Lung (tissue), 12 donors: ENCODE results near the gene SLC17A7. TPM values are rescaled to one million over a fixed set of nuclear protein-coding genes. Genes with fewer than 3 reads are reported as not detected.

Experiments
- ATAC-seq: fragments of 200-7000 bp; cut with Tn5 transposase; one replicate; pipeline ENCODE4 v1.9.1; 2020; ENCODE audit warnings: moderate number of reproducible peaks; ENCODE audit not compliant: insufficient read depth, low FRiP score
- DNase-seq, 3 donors: peaks; one replicate each; pipeline ENCODE4 v3.0.0-alpha.2; 2013 to 2017
- H3K27ac ChIP-seq, 2 donors: one replicate each; pipeline ENCODE4 v1.5.1; 2013; ENCODE audit warnings: mild to moderate bottlenecking in 2 of 2, moderate library complexity in 2 of 2, control low read depth in 1 of 2, inconsistent platforms in 1 of 2, low read depth in 1 of 2, low read length in 1 of 2
- H3K27me3 ChIP-seq, 3 donors: one replicate each; pipeline ENCODE4 v1.5.1; 2013; ENCODE audit warnings: low read length in 2 of 3; ENCODE audit not compliant: control insufficient read depth in 3 of 3, insufficient read depth in 3 of 3
- H3K36me3 ChIP-seq, 4 donors: one replicate each; pipeline ENCODE4 v1.5.1; 2013; ENCODE audit warnings: low read length in 4 of 4, mild to moderate bottlenecking in 1 of 4, moderate library complexity in 1 of 4; ENCODE audit not compliant: control insufficient read depth in 4 of 4, insufficient read depth in 4 of 4
- H3K4me1 ChIP-seq, 5 donors: one replicate each; pipeline ENCODE4 v1.5.1; 2013; ENCODE audit warnings: low read length in 5 of 5, mild to moderate bottlenecking in 2 of 5, moderate library complexity in 1 of 5; ENCODE audit not compliant: control insufficient read depth in 5 of 5, insufficient read depth in 5 of 5
- H3K4me3 ChIP-seq: one replicate; pipeline ENCODE4 v1.5.1; 2013; ENCODE audit warnings: mild to moderate bottlenecking, control low read depth, moderate library complexity
- H3K9ac ChIP-seq, 2 donors: one replicate each; pipeline ENCODE4 v1.5.1; 2013; ENCODE audit warnings: low read length in 2 of 2, control low read depth in 1 of 2; ENCODE audit not compliant: insufficient read depth in 1 of 2
- H3K9me3 ChIP-seq, 4 donors: one replicate each; pipeline ENCODE4 v1.5.1; 2013; ENCODE audit warnings: low read length in 3 of 4, mild to moderate bottlenecking in 1 of 4, moderate library complexity in 1 of 4; ENCODE audit not compliant: control insufficient read depth in 4 of 4, insufficient read depth in 3 of 4
- WGBS, 2 donors: extraction: QIAGEN DNeasy Blood & Tissue Kit; methylation state at CpG; one replicate each; pipeline ENCODE4 v1.1.7; 2013; 5-methylcytosine and 5-hydroxymethylcytosine counted together
- polyA plus RNA-seq, 2 donors: library from polyadenylated mRNA; stranded (reverse); fragments of 200-250 nt; gene quantifications; one replicate each; pipeline ENCODE4 v1.2.1, GENCODE V29; 2013
- total RNA-seq, 2 donors: library from RNA; depleted of rRNA in 1 of 2; stranded (reverse); fragments of >200 nt in 1 of 2; gene quantifications; one replicate each; pipeline ENCODE4 v1.2.1, GENCODE V29; 2014 to 2021
- TF ChIP-seq, protein P1 (sequence below): IDR thresholded peaks from 2 replicates; pipeline ENCODE4 v1.5.1; 2012; ENCODE audit warnings: mild to moderate bottlenecking; ENCODE audit errors: control extremely low read depth, extremely low read depth
- donor health status: control.
- donor health status: control.
- donor health status: Bipolar disorder and iron deficiency.
- donor health status: healthy.
- donor health status: DM: yes; HTN: yes; CAD: no.

SLC17A7 gene
- total and polyA plus RNA-seq, 4 donors, result 0.10 to 0.51 (median 0.30) TPM

DNA sequence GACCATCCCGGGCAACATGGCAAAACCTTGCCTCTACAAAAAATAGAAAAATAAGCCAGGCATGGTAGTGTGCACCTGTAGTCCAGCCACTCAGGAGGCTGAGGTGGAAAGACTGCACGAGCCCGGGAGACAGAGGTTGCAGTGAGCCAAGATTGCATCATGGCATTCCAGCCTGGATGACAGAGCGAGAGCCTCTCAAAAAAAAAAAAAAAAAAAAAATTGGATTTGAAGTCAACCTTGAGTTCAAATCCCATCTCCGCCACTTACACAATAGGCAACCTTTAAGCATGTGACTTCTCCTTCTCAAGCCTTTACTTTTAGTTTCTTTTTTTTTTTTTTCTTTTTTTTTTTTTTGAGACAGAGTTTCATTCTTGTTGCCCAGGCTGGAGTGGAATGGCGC, 41.3 kb downstream of the SLC17A7 start:
- Histone ChIP-seq H3K27me3 (no peaks in the 10 kb centered on the region), H3K9me3 (no peaks in the 10 kb centered on the region), H3K4me1 (no peaks in the 10 kb centered on the region), H3K4me3 (no peak overlapping the region), H3K27ac (no peak overlapping the region), H3K9ac (no peak overlapping the region), H3K36me3 (no peaks in the 10 kb centered on the region)
- DNase-seq (no peak), ATAC-seq (no peak)
- WGBS, 2 donors, result 78 to 82% methylated on average over 6 of the region's 6 CpGs
- TF ChIP-seq, protein P1, sequence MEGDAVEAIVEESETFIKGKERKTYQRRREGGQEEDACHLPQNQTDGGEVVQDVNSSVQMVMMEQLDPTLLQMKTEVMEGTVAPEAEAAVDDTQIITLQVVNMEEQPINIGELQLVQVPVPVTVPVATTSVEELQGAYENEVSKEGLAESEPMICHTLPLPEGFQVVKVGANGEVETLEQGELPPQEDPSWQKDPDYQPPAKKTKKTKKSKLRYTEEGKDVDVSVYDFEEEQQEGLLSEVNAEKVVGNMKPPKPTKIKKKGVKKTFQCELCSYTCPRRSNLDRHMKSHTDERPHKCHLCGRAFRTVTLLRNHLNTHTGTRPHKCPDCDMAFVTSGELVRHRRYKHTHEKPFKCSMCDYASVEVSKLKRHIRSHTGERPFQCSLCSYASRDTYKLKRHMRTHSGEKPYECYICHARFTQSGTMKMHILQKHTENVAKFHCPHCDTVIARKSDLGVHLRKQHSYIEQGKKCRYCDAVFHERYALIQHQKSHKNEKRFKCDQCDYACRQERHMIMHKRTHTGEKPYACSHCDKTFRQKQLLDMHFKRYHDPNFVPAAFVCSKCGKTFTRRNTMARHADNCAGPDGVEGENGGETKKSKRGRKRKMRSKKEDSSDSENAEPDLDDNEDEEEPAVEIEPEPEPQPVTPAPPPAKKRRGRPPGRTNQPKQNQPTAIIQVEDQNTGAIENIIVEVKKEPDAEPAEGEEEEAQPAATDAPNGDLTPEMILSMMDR, result no peak

DNA sequence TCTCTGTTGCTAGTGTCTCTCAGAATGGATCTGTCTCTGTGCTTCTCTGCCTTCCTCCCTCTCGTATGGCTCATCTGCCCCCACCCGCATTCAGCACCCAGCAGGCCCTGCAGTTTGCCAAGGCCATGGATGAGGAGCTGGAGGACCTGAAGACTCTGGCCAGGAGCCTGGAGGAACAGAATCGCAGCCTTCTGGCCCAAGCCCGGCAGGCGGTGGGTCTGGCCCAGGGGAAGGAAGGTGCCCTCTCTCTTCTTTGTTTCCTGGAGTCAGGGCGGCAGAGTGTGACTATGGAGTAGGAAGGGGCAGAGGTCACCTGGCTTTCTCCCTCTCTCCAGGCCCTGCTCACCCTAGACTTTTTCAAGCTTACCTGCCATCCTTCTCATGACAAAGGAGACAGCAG, 42.4 kb downstream of the SLC17A7 start:
- H3K27me3 ChIP-seq, result peaks cover 0 to 3% (median 0%) of the 10 kb centered on the region in 3 donors
- TF ChIP-seq, protein P1, result no peak
- no peaks in the 10 kb centered on the region for H3K36me3 ChIP-seq
- H3K9ac ChIP-seq, result no peak overlapping the region
- H3K4me1 ChIP-seq, result no peaks in the 10 kb centered on the region
- ATAC-seq, result no peak
- H3K4me3 ChIP-seq, result no peak overlapping the region
- no peak for DNase-seq
- H3K9me3 ChIP-seq, result no peaks in the 10 kb centered on the region
- H3K27ac ChIP-seq, result no peak overlapping the region
- 84 to 91% methylated on average over 6 of the region's 6 CpGs for WGBS, 2 donors

DNA sequence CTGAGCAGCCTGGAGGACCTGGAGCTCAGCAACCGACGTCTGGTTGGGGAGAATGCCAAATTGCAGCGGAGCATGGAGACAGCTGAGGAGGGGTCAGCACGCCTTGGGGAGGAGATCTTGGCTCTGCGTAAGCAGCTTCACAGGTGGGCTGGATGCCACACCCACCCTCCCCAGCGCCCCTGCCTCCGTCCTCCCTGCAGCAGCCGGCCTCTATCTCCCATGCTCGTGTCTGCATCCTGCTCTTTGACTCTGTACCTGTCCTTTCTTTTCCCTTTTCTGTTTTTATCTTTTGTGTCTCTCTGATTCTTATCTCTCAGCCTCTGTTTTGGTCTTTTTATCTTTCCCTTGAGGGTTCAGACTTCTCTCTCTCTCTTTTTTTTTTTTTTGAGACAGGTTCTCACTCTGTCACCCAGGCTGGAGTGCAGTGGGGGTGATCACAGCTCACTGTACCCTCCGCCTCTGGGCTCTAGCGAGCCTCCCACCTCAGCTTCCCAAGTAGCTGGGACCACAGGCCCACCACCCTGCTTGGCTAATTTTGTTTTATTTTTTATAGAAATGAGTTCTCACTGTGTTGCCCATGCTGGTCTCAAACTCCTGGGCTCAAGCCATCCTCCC, 43.2 kb downstream of the SLC17A7 start:
- Histone ChIP-seq H3K27me3 (peaks cover 0 to 7% (median 3%) of the 10 kb centered on the region in 3 donors), H3K36me3 (no peaks in the 10 kb centered on the region), H3K9ac (no peak overlapping the region), H3K4me1 (no peaks in the 10 kb centered on the region), H3K4me3 (no peak overlapping the region), H3K27ac (no peak overlapping the region), H3K9me3 (no peaks in the 10 kb centered on the region)
- TF ChIP-seq, protein P1, result no peak
- 79 to 82% methylated on average over 11 of the region's 11 CpGs for WGBS, 2 donors
- no peak for ATAC-seq
- DNase-seq, result no peak
